Midbrain (tissue), 1 donor: Measurements from ENCODE around the gene ZBTB17.
"Not testable (repeated sequence)": the region's sequence is repeated elsewhere in the genome, so short reads cannot be mapped to it uniquely, and the experiment has no call there.

Experiments
- DNase-seq: peaks from one replicate; lab custom pipeline; 2025; lab: John Stamatoyannopoulos, UW

Gene ZBTB17

DNA sequence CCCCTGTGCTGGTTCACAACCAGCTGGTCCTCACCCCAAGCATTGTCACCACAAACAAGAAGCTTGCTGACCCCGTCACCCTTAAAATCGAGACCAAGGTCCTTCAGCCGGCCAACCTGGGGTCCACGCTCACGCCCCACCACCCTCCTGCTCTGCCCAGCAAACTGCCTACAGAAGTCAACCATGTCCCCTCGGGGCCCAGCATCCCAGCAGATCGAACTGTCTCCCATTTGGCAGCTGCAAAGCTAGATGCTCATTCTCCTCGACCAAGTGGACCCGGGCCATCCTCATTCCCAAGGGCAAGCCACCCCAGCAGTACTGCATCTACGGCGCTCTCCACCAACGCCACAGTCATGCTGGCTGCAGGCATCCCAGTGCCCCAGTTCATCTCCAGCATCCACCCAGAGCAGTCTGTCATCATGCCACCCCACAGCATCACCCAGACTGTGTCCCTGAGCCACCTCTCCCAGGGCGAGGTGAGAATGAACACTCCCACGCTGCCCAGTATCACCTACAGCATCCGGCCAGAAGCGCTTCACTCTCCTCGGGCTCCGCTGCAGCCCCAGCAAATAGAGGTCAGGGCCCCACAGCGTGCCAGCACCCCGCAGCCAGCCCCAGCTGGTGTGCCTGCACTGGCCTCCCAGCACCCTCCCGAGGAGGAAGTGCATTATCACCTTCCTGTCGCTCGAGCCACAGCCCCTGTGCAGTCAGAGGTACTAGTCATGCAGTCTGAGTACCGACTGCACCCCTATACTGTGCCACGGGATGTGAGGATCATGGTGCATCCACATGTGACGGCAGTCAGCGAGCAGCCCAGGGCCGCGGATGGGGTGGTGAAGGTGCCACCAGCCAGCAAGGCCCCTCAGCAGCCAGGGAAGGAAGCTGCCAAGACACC lies 40.6 kb downstream of the ZBTB17 start:
- DNase-seq, result no peak

DNA sequence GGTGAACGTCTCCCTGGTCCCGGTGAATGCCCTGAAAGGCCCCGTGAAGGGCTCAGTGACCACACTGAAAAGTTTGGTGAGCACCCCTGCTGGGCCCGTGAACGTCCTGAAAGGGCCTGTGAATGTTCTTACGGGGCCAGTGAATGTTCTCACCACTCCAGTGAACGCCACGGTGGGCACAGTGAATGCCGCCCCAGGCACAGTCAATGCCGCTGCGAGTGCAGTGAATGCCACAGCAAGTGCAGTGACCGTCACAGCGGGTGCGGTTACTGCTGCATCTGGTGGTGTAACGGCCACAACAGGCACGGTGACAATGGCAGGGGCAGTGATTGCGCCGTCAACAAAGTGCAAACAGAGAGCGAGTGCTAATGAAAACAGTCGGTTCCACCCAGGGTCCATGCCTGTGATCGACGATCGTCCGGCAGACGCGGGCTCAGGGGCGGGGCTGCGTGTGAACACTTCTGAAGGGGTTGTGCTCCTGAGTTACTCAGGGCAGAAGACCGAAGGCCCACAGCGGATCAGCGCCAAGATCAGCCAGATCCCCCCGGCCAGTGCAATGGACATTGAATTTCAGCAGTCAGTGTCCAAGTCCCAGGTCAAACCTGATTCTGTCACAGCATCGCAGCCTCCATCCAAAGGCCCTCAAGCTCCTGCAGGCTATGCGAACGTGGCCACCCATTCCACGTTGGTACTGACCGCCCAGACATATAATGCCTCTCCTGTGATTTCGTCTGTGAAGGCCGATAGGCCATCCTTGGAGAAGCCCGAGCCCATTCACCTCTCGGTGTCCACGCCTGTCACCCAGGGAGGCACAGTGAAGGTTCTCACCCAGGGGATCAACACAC lies 41.5 kb downstream of the ZBTB17 start:
- DNase-seq, result no peak

DNA sequence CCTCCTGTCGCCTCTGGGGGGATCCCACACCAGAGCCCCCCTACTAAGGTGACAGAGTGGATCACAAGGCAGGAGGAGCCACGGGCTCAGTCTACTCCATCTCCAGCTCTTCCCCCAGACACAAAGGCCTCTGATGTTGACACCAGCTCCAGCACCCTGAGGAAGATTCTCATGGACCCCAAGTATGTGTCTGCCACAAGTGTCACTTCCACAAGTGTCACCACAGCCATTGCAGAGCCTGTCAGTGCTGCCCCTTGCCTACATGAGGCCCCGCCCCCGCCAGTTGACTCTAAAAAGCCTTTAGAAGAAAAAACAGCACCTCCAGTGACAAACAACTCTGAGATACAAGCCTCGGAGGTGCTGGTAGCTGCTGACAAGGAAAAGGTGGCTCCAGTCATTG lies 42.2 kb downstream of the ZBTB17 start:
- no peak for DNase-seq

DNA sequence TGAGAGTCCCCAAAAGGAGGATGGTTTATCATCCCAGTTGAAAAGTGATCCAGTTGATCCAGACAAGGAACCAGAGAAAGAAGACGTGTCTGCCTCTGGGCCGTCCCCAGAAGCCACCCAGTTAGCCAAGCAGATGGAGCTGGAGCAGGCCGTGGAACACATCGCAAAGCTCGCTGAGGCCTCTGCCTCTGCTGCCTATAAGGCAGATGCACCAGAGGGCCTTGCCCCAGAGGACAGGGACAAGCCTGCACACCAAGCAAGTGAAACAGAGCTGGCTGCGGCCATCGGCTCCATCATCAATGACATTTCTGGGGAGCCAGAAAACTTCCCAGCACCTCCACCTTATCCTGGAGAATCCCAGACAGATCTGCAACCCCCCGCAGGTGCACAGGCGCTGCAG lies 43.3 kb downstream of the ZBTB17 start:
- DNase-seq, result no peak

DNA sequence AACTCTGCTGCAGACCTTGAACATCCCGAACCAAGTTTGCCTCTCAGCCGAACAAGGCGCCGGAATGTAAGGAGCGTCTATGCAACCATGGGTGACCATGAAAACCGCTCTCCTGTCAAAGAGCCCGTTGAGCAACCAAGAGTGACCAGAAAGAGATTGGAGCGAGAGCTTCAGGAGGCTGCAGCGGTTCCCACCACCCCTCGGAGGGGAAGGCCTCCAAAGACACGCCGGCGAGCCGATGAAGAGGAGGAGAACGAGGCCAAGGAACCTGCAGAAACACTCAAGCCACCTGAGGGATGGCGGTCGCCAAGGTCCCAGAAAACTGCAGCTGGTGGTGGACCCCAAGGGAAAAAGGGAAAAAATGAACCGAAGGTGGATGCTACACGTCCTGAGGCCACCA lies 44.0 kb downstream of the ZBTB17 start:
- no peak for DNase-seq

DNA sequence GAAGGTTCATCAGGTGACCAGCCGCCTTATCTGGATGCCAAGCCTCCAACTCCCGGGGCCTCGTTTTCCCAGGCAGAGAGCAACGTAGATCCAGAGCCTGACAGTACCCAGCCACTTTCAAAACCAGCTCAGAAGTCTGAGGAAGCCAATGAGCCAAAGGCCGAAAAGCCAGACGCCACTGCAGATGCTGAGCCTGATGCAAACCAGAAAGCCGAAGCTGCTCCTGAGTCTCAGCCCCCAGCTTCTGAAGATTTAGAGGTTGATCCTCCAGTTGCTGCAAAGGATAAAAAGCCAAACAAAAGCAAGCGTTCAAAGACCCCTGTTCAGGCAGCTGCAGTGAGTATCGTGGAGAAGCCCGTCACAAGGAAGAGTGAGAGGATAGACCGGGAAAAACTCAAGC lies 44.5 kb downstream of the ZBTB17 start:
- no peak for DNase-seq

DNA sequence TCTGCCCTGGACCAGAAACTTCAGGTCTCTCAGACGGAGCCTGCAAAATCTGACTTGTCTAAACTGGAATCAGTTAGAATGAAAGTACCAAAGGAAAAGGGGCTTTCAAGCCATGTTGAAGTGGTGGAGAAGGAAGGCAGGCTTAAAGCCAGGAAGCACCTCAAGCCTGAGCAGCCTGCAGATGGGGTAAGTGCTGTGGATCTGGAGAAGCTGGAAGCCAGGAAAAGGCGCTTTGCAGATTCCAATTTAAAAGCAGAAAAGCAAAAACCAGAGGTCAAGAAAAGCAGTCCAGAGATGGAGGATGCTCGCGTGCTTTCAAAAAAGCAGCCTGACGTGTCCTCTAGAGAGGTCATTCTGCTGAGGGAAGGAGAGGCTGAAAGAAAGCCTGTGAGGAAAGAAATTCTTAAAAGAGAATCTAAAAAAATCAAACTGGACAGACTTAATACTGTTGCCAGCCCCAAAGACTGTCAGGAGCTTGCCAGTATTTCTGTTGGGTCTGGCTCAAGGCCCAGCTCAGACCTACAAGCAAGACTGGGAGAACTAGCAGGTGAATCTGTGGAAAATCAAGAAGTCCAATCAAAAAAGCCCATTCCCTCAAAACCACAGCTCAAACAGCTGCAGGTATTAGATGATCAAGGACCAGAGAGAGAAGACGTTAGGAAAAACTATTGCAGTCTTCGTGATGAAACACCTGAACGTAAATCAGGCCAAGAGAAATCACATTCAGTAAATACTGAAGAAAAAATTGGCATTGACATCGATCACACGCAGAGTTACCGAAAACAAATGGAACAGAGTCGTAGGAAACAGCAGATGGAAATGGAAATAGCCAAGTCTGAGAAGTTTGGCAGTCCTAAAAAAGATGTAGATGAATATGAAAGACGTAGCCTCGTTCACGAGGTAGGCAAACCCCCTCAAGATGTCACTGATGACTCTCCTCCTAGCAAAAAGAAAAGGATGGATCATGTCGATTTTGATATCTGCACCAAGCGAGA lies 46.6 kb downstream of the ZBTB17 start:
- no peak for DNase-seq

DNA sequence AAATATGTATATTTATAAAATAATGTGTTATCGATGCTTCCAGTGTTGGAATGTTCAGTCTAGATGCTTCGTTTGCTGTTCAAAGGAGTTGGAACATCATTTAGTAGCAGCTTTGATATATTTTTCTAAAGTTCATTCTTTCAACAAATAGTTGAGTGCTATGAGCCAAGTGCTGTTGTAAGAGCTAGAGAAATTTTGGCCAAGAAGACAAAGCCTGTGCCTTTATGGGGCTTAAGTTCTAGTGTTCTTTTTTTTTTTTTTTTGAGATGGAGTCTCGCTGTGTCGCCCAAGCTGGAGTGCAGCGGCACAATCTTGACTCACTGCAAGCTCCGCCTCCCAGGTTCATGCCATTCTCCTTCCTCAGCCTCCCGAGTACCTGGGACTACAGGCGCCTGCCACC lies 49.5 kb downstream of the ZBTB17 start:
- peak; percentile 7 for DNase-seq

DNA sequence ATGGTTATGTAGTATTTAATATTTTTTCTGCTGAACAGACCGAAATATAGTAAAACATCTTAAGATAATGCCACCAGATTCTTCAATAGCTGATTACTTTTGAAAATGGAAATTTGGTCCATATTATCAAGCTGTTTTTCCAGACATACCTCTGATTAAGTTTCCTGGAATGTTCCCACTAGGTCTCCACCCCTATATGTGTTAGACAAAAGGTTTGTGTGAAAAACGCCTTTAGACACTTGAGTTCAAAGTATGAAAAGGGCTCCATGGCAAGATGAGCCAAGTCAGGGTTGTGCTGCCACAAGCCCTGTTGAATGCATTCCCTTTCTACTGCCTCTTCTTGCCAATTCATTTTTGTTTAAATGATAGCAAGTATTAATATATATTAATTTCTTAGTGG lies 52.7 kb downstream of the ZBTB17 start:
- no peak for DNase-seq

DNA sequence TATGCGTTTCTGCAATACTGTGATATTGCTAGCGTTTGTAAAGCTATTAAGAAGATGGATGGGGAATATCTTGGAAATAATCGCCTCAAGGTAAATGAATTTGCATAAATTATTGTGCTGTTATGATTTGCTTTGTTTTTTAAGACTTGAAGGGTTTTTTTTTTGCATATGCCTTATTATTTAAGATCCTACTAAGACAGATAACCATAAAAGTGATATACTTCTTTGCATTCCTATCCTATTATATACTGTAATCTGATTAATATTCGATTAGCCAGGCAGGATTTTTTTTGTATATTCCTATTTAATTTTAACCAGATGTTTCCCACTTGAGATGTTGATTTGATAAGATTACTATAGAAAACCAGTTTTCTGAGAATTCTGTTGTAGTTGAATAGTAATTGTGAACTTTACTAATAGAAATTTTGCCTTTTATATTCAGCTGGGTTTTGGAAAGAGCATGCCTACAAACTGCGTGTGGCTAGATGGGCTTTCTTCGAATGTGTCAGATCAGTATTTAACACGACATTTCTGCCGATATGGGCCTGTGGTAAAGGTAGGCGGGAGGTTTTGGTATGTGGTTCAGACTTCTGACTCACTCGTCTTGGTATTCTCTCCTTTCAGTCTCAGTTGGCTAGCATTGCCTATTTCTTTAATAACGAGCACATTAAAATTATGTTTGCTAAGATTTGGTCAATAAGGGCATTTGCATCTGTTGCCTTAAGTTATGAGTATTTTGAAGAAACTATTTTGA lies 56.8 kb downstream of the ZBTB17 start:
- DNase-seq, result no peak

DNA sequence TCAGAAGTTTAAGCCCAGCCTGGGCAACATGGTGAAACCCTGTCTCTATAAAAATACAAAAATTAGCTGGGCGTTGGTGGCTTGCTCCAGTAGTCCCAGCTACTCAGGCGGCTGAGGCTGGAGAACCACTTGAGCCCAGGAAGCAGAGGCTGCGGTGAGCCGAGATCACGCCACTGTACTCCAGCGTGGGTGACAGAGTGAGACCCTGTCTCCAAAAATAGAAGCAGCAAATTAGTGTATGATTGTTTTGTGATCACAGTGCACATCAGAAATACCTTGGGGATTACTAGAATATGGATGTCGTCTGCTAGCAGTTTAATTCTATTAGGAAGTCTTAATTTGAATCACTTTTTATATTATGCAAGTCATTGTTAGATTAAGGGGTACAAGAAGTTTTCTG lies 59.0 kb downstream of the ZBTB17 start:
- DNase-seq, result no peak

DNA sequence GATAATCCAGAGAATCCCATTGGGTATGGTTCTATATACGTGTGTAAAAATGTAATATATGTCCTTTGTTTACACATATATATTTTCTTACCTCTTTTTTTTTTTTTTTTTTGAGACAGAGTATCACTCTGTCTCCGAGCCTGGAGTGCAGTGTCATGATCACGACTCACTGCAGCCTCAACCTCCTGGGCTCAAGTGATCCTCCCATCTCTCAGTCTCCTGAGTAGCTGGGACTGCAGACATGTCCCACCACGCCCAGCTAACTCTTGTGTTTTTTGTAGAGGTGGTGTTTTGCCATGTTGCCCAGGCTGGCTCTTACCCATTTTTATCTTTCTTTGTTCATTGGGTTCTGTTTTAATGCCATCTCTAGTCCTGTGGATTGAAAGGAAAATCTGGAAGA lies 59.5 kb downstream of the ZBTB17 start:
- no peak for DNase-seq

DNA sequence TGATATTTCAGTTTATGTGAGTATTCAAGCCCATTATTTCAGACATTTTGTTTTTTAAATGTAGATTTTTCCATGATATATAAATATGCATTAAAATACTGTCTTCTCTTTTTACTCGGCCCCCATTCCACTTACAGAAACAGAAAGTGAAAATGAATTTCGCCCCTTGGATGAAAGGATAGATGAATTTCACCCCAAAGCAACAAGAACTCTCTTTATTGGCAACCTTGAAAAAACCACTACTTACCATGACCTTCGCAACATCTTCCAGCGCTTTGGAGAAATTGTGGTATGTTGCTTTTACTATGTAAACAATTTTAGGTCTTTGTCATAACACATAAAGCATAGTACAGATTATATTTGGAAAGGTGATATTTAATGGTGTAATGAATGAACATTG lies 59.9 kb downstream of the ZBTB17 start:
- no peak for DNase-seq

DNA sequence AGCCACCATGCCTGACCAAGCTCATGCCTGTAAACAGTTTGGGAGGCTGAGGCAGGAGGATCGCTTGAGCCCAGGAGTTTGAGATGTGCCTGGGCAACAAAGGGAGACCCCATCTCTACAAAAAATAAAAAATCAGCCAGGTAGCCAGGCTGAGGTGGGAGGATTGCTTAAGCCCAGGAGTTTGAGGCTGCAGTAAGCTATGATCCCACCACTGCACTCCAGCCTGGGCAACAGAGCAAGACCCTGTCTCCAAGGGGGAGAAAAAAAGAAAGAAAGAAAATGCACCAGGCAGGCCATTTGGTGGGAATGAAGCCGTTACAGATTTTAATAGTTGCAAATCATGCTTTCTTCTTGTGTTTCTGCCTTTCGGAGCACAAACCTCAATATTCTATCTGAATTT lies 62.3 kb downstream of the ZBTB17 start:
- not testable (repeated sequence) for DNase-seq

DNA sequence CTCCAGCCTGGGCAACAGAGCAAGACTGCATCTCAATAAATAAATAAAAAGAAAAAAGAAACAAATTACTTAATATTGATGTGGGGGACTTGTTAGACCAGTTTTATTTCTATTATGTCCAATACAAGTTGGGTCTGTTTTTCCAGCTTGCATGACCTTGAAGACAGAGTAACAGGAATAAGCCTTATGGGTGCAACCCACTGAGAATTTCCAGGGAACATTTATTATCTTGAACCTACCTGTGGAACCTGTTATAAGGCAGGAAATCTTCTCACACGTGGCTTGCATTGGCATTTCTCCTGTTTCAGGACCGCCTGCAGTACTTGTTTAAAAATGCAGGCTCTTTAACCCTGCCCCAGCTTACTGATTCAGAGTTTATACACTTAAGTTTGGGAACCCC lies 64.0 kb downstream of the ZBTB17 start:
- DNase-seq, result no peak

DNA sequence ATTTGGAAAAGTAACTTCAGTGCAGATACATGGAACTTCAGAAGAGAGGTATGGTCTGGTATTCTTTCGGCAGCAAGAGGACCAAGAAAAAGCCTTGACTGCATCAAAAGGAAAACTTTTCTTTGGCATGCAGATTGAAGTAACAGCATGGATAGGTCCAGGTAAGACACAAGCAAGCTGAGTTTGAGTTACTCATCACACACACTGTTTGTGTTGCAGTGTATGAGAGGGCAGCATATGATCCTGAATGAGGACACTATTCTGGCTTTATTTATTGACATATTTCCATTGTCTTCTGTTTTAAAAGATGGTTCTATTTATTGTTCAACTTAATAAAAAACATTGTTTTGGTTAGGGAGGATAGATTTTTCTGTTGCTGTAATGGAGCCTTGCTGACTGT lies 64.8 kb downstream of the ZBTB17 start:
- DNase-seq, result no peak

DNA sequence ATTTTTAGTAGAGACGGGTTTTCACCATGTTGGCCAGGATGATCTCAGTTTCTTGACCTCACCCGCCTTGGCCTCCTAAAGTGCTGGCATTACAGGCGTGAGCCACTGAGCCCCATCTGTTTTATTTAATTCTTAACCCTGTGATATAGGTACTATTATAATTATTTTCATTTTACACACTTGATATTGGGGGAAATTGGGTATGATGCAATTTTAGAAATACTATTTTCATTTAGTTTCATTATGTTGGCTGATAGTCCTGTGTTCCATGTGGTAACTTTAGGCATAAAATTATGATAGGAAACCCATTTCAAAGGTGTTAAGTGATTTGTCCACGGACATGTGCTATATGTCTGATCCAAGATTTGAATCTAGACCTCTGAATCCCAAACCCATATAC lies 67.3 kb downstream of the ZBTB17 start:
- no peak for DNase-seq

DNA sequence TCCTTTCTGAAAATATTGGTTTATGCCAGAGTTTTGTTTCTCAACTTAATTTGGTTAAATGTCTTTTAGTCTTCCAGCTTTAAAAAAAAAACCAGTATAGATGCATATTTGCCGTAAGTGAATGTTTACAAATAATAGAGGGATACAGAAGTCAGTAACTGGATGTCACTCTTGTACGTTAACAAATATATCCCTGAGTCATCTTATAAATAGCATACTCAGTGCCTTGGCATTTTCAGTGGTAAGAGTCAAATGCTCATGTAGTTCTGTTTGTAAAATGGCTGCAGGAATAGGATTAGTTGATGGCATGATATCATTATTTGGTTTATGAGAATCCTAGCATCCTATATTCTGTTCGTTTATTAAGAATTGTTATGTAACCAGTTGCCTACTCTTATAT lies 73.0 kb downstream of the ZBTB17 start:
- DNase-seq, result no peak

DNA sequence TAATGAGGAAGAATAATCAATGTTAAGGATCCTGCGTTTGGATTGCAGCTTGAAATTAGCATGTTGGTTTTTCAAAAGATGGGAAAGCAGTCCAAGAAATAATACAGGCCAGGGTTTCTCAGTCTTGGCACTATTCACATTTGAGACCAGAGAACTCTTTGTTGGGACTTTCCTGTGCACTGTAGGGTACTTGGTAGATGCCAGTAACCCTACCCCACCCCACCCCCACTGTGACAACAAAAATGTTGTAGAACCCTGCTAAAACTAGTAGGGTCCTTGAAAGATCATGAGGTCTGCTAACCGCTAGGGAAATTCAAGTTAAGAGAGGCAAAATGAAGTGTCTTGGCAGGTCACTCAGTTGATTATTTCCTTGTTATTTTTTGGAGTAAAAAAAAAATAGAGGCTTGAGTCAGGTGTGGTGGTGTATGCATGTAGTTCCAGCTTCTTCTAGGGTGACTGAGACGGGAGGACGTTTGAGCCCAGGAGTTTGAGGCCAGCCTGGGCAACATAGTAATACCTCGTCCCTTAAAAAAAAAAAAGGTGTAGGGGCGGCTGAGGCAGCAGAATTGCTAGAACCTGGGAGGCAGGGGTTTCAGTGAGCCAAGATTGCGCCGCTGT lies 75.1 kb downstream of the ZBTB17 start:
- DNase-seq, result no peak

DNA sequence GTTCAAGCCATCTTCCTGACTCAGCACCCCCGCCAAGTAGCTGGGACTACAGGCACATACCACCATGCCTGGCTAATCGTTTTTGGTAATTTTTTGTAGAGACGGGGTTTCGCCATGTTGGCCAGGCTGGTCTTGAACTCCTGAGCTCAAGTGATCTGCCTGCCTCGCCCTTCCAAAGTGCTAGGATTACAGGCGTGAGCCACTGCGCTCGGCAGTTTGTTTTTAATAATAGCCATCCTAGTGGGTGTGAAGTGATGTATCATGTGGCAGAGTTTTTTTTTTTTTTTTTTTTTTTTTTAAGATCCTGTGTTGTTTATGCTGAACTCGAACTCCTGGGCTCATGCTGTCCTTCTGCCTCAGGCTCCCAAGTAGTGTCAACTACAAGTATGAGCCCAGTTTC lies 76.6 kb downstream of the ZBTB17 start:
- DNase-seq, result no peak
